ENCODE results near the gene CPNE4.

CPNE4 gene

DNA sequence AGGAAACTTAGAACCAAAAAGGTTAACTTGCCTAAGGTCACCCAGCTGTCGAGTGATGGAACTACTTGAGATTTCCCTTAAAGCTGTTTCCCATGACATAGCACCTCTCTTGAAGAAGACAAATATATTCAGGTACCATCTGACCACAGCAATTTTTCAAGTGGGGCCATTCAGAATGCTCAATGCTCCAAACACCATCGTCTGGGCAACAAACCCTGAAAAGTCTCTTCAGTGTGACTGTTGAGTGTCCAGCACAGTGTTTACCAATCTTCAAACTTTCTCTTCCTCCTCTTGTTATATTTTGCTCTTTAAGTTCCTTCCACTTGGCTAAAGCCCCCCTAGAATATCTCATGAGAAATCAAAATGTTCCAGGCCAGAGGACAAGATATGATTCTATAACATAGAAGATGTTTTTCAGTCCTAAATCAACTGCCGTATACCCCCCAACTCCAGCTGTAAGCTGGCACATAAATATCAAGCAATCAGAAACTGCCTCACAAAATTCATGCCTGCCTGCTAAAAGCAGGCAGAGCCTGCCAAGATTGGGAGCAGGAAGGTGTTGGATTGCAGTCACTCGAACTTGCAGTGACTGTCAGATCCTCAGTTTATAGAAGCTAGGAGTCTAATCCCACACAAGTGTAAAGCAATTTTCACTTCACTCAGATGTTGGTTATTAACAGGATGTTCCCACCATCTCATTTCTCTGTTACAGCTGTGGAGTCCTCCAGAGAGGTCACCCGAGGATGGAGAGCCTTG is 301.6 kb downstream of the CPNE4 start:
- TF ChIP-seq POLR2AphosphoS5 (IDR thresholded peaks at IDR 0.05; ENCODE audit: low read depth, low read length) (no peak), TAF1 (IDR thresholded peaks at IDR 0.05; ENCODE audit: borderline replicate concordance, insufficient read depth, low read length) (no peak), SIN3A (IDR thresholded peaks at IDR 0.05; ENCODE audit: borderline replicate concordance, insufficient read depth, low read length) (no peak), FOXP2 (optimal IDR thresholded peaks at IDR 0.05; ENCODE audit: borderline replicate concordance, extremely low read depth, extremely low read length, insufficient read depth) (no peak)
- TF ChIP-seq, protein P1, sequence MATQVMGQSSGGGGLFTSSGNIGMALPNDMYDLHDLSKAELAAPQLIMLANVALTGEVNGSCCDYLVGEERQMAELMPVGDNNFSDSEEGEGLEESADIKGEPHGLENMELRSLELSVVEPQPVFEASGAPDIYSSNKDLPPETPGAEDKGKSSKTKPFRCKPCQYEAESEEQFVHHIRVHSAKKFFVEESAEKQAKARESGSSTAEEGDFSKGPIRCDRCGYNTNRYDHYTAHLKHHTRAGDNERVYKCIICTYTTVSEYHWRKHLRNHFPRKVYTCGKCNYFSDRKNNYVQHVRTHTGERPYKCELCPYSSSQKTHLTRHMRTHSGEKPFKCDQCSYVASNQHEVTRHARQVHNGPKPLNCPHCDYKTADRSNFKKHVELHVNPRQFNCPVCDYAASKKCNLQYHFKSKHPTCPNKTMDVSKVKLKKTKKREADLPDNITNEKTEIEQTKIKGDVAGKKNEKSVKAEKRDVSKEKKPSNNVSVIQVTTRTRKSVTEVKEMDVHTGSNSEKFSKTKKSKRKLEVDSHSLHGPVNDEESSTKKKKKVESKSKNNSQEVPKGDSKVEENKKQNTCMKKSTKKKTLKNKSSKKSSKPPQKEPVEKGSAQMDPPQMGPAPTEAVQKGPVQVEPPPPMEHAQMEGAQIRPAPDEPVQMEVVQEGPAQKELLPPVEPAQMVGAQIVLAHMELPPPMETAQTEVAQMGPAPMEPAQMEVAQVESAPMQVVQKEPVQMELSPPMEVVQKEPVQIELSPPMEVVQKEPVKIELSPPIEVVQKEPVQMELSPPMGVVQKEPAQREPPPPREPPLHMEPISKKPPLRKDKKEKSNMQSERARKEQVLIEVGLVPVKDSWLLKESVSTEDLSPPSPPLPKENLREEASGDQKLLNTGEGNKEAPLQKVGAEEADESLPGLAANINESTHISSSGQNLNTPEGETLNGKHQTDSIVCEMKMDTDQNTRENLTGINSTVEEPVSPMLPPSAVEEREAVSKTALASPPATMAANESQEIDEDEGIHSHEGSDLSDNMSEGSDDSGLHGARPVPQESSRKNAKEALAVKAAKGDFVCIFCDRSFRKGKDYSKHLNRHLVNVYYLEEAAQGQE (IDR thresholded peaks at IDR 0.05; ENCODE audit: insufficient read depth in 1 of 2, low read depth in 2 of 2, low read length in 2 of 2): no peak

DNA sequence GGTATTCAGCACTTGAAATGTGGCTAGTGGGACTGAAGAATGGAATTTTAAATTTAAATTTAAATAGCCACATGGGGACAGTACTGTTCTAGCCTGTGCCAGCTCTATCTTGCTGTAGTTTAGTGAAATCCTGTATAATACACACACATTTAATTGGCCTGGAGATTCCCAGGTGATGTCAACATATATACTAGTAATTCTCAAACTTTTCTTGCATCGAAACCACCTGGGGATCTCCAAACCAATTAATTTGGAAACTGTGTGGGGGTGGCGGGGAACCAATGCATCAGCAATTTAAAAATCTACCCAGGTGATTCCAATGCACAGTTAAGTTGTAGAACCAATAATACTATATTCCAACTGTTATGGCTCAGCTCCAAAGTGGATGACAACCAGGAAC is 303.1 kb downstream of the CPNE4 start:
- TF ChIP-seq POLR2AphosphoS5 (IDR thresholded peaks at IDR 0.05; ENCODE audit: low read depth, low read length) (no peak), SIN3A (IDR thresholded peaks at IDR 0.05; ENCODE audit: borderline replicate concordance, insufficient read depth, low read length) (no peak), TAF1 (IDR thresholded peaks at IDR 0.05; ENCODE audit: borderline replicate concordance, insufficient read depth, low read length) (no peak), FOXP2 (optimal IDR thresholded peaks at IDR 0.05; ENCODE audit: borderline replicate concordance, extremely low read depth, extremely low read length, insufficient read depth) (no peak)
- TF ChIP-seq, protein P1 (IDR thresholded peaks at IDR 0.05; ENCODE audit: insufficient read depth in 1 of 2, low read depth in 2 of 2, low read length in 2 of 2): no peak

GRCh38 chr3:131730581-131730980 is 304.2 kb downstream of the CPNE4 start:
- TF ChIP-seq, protein P1 (IDR thresholded peaks at IDR 0.05; ENCODE audit: insufficient read depth in 1 of 2, low read depth in 2 of 2, low read length in 2 of 2): no peak
- TF ChIP-seq TAF1 (IDR thresholded peaks at IDR 0.05; ENCODE audit: borderline replicate concordance, insufficient read depth, low read length) (no peak), FOXP2 (optimal IDR thresholded peaks at IDR 0.05; ENCODE audit: borderline replicate concordance, extremely low read depth, extremely low read length, insufficient read depth) (no peak), SIN3A (IDR thresholded peaks at IDR 0.05; ENCODE audit: borderline replicate concordance, insufficient read depth, low read length) (no peak), POLR2AphosphoS5 (IDR thresholded peaks at IDR 0.05; ENCODE audit: low read depth, low read length) (no peak)

GRCh38 chr3:131729643-131730017 is 305.2 kb downstream of the CPNE4 start:
- TF ChIP-seq FOXP2 (optimal IDR thresholded peaks at IDR 0.05; ENCODE audit: borderline replicate concordance, extremely low read depth, extremely low read length, insufficient read depth): no peak
- TF ChIP-seq TAF1 (IDR thresholded peaks at IDR 0.05; ENCODE audit: borderline replicate concordance, insufficient read depth, low read length): no peak
- no peak for TF ChIP-seq POLR2AphosphoS5 (IDR thresholded peaks at IDR 0.05; ENCODE audit: low read depth, low read length)
- no peak for TF ChIP-seq SIN3A (IDR thresholded peaks at IDR 0.05; ENCODE audit: borderline replicate concordance, insufficient read depth, low read length)
- TF ChIP-seq, protein P1 (IDR thresholded peaks at IDR 0.05; ENCODE audit: insufficient read depth in 1 of 2, low read depth in 2 of 2, low read length in 2 of 2): no peak
